Sigmoid colon (tissue), 4 donors: ENCODE data around the gene UFM1.

Experiments
- CTCF ChIP-seq, 4 experiments: fragments of 450-650 bp in 3 of 4; fragments of 200-600 bp in 1 of 4; IDR thresholded peaks; one replicate each; pipeline ENCODE4 v1.5.1; 2016 to 2019; ENCODE audit warnings: antibody characterized with exemption in 4 of 4, mild to moderate bottlenecking in 3 of 4, moderate library complexity in 2 of 4
- POLR2A ChIP-seq, 2 donors: fragments of 450-650 bp; IDR thresholded peaks; one replicate each; pipeline ENCODE4 v1.6.1; 2016; ENCODE audit warnings: antibody characterized with exemption in 2 of 2, mild to moderate bottlenecking in 2 of 2, moderate library complexity in 2 of 2
- POLR2AphosphoS5 ChIP-seq, 4 donors: sonication (generic); formaldehyde crosslinking; IDR thresholded peaks; one replicate each; pipeline ENCODE4 v1.6.1; 2017; ENCODE audit warnings: antibody characterized with exemption in 4 of 4

GRCh38 chr13:38309397-38309796, 40.3 kb upstream of the UFM1 start:
- TF ChIP-seq CTCF (IDR thresholded peaks at IDR 0.05) (no peak), POLR2A (IDR thresholded peaks at IDR 0.05) (no peak), POLR2AphosphoS5 (IDR thresholded peaks at IDR 0.05) (no peak)
